ENCODE measurements around the gene RETREG3.

- TF ChIP-seq CTCF (IDR thresholded peaks at IDR 0.05) (no peak), POLR2A (IDR thresholded peaks at IDR 0.05) (no peak)
These were observed 44.2 kb downstream of the RETREG3 start for GRCh38 chr17:42564815-42565522.
